ENCODE measurements around the gene SEMA3F.

- no peak for TF ChIP-seq CTCF (IDR thresholded peaks at IDR 0.05)
- TF ChIP-seq EZH2phosphoT487 (IDR thresholded peaks at IDR 0.05): no peak
- no peak for TF ChIP-seq EZH2 (IDR thresholded peaks at IDR 0.05)
Observed at GRCh38 chr3:50173685-50174516, 18.8 kb downstream of the SEMA3F start.
